NB4 (cell line): ENCODE measurements around the gene GHDC.
"Not testable (repeated sequence)": the region's sequence is repeated elsewhere in the genome, so short reads cannot be mapped to it uniquely, and the experiment has no call there.

Experiments
- POLR2A ChIP-seq: IDR thresholded peaks from 2 replicates; pipeline ENCODE4 v1.6.1; 2011; ENCODE audit warnings: mild to moderate bottlenecking; ENCODE audit not compliant: insufficient read length; ENCODE audit errors: extremely low read depth
- TF ChIP-seq, protein P1 (sequence below): IDR thresholded peaks from one replicate; pipeline ENCODE4 v1.5.1; 2012; ENCODE audit warnings: low read depth, low read length
- TF ChIP-seq, protein P2 (sequence below): IDR thresholded peaks from 2 replicates; pipeline ENCODE4 v1.6.1; 2011; ENCODE audit warnings: low read depth, low read length

DNA sequence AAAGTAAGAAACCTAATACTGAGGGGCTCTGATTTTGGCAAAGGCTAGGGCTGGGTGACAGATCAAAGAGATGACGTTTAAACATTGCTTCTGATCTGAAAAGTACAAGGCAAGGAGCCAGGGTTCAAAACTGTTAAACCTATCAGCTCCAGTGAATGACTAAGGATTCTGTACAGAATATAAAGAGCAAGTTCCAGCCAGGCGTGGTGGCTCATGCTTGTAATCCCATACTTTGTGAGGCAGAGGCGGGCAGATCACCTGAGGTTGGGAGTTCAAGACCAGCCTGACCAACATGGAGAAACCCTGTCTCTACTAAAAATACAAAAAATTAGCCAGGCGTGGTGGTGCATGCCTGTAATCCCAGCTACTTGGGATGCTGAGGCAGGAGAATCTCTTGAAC lies 46.6 kb upstream of the GHDC start:
- not testable (repeated sequence) for TF ChIP-seq POLR2A
- TF ChIP-seq, protein P1, sequence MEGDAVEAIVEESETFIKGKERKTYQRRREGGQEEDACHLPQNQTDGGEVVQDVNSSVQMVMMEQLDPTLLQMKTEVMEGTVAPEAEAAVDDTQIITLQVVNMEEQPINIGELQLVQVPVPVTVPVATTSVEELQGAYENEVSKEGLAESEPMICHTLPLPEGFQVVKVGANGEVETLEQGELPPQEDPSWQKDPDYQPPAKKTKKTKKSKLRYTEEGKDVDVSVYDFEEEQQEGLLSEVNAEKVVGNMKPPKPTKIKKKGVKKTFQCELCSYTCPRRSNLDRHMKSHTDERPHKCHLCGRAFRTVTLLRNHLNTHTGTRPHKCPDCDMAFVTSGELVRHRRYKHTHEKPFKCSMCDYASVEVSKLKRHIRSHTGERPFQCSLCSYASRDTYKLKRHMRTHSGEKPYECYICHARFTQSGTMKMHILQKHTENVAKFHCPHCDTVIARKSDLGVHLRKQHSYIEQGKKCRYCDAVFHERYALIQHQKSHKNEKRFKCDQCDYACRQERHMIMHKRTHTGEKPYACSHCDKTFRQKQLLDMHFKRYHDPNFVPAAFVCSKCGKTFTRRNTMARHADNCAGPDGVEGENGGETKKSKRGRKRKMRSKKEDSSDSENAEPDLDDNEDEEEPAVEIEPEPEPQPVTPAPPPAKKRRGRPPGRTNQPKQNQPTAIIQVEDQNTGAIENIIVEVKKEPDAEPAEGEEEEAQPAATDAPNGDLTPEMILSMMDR = not testable (repeated sequence)
- TF ChIP-seq, protein P2, sequence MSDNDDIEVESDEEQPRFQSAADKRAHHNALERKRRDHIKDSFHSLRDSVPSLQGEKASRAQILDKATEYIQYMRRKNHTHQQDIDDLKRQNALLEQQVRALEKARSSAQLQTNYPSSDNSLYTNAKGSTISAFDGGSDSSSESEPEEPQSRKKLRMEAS = not testable (repeated sequence)
